PC-3 (cell line): Measurements from ENCODE around the gene CRHR2.

Source experiments
- CTCF ChIP-seq: fragments of 300-600 bp; sonication (generic); conservative IDR thresholded peaks from 2 replicates; pipeline ENCODE4 v1.5.1; 2017; ENCODE audit warnings: antibody characterized with exemption, low read depth, mild to moderate bottlenecking, low read length
- EZH2 ChIP-seq: fragments of 300-600 bp; sonication (generic); IDR thresholded peaks from one replicate; pipeline ENCODE4 v1.6.1; 2017; ENCODE audit warnings: antibody characterized with exemption, mild to moderate bottlenecking, low read length; ENCODE audit not compliant: unreplicated experiment
- EZH2phosphoT487 ChIP-seq: fragments of 300-600 bp; sonication (generic); IDR thresholded peaks from 2 replicates; pipeline ENCODE4 v1.6.1; 2018; ENCODE audit warnings: mild to moderate bottlenecking, antibody characterized with exemption, low read length, borderline replicate concordance

GRCh38 chr7:30671793-30672465 lies 10.3 kb downstream of the CRHR2 start:
- TF ChIP-seq CTCF (no peak), EZH2 (no peak), EZH2phosphoT487 (no peak)
